ENCODE data around the gene FARSA. TPM values are rescaled to one million over a fixed set of nuclear protein-coding genes. Genes with fewer than 3 reads are reported as not detected.

The FARSA gene
- total and polyA plus RNA-seq, 2 of the 4 experiments (the other 2 are of a cell fraction): 49.3 to 80.9 TPM

DNA sequence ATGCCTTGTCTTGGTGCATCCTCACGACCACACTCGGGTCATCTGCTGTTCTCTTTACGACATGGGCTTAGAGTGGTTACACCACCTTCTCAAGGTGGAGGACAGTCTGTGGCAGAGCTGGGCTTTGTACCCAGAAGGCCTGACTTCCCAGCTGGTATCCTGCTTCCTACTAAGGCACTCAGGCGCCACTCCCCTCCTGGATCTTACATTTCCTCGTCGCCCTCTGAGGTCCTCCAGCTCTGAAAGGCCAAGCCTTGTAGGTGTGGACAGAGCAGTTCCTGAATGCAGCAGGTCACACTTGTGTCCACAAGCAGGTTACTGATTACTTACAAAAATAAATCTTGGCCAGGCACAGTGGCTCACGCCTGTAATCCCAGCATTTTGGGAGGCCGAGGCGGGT lies 26.3 kb downstream of the FARSA start:
- H3K14ac ChIP-seq (replicated peaks; ENCODE audit: low read depth, low read length): no peak overlapping the region
- no peak overlapping the region for H3K9ac ChIP-seq (ENCODE audit: low read depth, low read length)
- H3K27ac ChIP-seq (ENCODE audit: insufficient read depth, low read length): no peak overlapping the region
- no peak for TF ChIP-seq ELK1 (IDR thresholded peaks at IDR 0.05; ENCODE audit: borderline replicate concordance, low read depth, low read length)
- no peak for TF ChIP-seq CTCF (conservative IDR thresholded peaks at IDR 0.05; ENCODE audit: low read depth, low read length)
- TF ChIP-seq NFE2L2 (IDR thresholded peaks at IDR 0.05; ENCODE audit: low read depth, low read length): no peak
- no peak for TF ChIP-seq BHLHE40 (IDR thresholded peaks at IDR 0.05; ENCODE audit: low read depth, low read length)
- no peak for TF ChIP-seq CHD1 (IDR thresholded peaks at IDR 0.05; ENCODE audit: low read depth, low read length)
- no peak for TF ChIP-seq MXI1 (IDR thresholded peaks at IDR 0.05; ENCODE audit: borderline replicate concordance, low read depth, low read length)
- H3K27me3 ChIP-seq (ENCODE audit: control insufficient read depth, insufficient read depth, low read length): no peaks in the 10 kb centered on the region
- peak overlapping the region; percentile 33 for H2AFZ ChIP-seq (replicated peaks; ENCODE audit: low read length, poor library complexity)
- peak overlapping the region; percentile 42 for H2AK9ac ChIP-seq (replicated peaks; ENCODE audit: low read depth, low read length, poor library complexity)
- H2BK120ac ChIP-seq (ENCODE audit: low read depth, low read length): no peak overlapping the region
- no peaks in the 10 kb centered on the region for H3K36me3 ChIP-seq (ENCODE audit: control insufficient read depth, insufficient read depth, low read length)
- dilution Hi-C loops (cut with HindIII; ENCODE audit: low sequenced_read_pairs, unreplicated experiment): no loop called here
- H3K23ac ChIP-seq (ENCODE audit: low read depth, low read length): no peak overlapping the region
- POLR2A ChIA-PET (ENCODE audit: unreplicated experiment): no interaction called here
- no peak overlapping the region for H4K5ac ChIP-seq (ENCODE audit: low read depth, low read length)
- in situ Hi-C loops (cut with MboI; ENCODE audit: low sequenced_read_pairs): no loop called here
- no peak overlapping the region for H4K8ac ChIP-seq (ENCODE audit: low read depth in 2 of 2, low read length in 2 of 2)
- no peak overlapping the region for H2BK15ac ChIP-seq (ENCODE audit: low read depth, low read length)
- no peaks in the 10 kb centered on the region for H3K79me1 ChIP-seq (ENCODE audit: low read depth in 1 of 2, low read length in 2 of 2)
- DNase-seq (no peak), ATAC-seq (ENCODE audit: low read depth) (no peak)
- no peak overlapping the region for H2AK5ac ChIP-seq (ENCODE audit: low read depth, low read length)
- CTCF ChIA-PET: no interaction called here
- H2BK20ac ChIP-seq (ENCODE audit: low read depth, low read length): no peak overlapping the region
- no TSS peak for BruUV-seq (replicated peaks)
- no peaks in the 10 kb centered on the region for H3K9me3 ChIP-seq (ENCODE audit: control insufficient read depth, insufficient read depth, low read length)
- H4K20me1 ChIP-seq (ENCODE audit: insufficient read depth, low read length): no peaks in the 10 kb centered on the region
- no peak overlapping the region for H4K91ac ChIP-seq (ENCODE audit: insufficient read depth, low read depth, low read length)
- no peak overlapping the region for H2BK5ac ChIP-seq (ENCODE audit: low read depth, low read length, poor library complexity, severe bottlenecking)
- H3K4me2 ChIP-seq (ENCODE audit: low read depth, low read length): no peak overlapping the region
- 40% methylated on average over 1 of the region's 9 CpGs; no CpG with 5 or more reads in 1 of the 2 experiments for WGBS, 2 experiments (ENCODE audit: extremely low coverage in 2 of 2, insufficient read length in 1 of 2)
- H3K18ac ChIP-seq (ENCODE audit: low read depth, low read length): no peak overlapping the region
- H3K4ac ChIP-seq (ENCODE audit: low read depth, low read length): no peak overlapping the region
- no peak overlapping the region for H3K56ac ChIP-seq (ENCODE audit: extremely low read depth, insufficient read depth, low read length)
- intact Hi-C loops (cut with micrococcal nuclease): no loop called here
- no peaks in the 10 kb centered on the region for H3K9me1 ChIP-seq (ENCODE audit: insufficient read depth, low read length)
- H3K4me1 ChIP-seq (ENCODE audit: control insufficient read depth, insufficient read depth, low read length): no peaks in the 10 kb centered on the region
- H3K4me3 ChIP-seq (ENCODE audit: insufficient read depth, low read depth, low read length): no peak overlapping the region

Measured in IMR-90 (cell line).